ENCODE measurements around the gene ZBTB17.
A peak's percentile ranks its signal among the peaks of the same experiment; 100 is the strongest.
"Not testable (repeated sequence)": the region's sequence is repeated elsewhere in the genome, so short reads cannot be mapped to it uniquely, and the experiment has no call there.

Gene ZBTB17

GRCh38 chr1:16010837-16011236, 34.9 kb upstream of the ZBTB17 start:
- no peak for DNase-seq

GRCh38 chr1:16009678-16010077, 33.8 kb upstream of the ZBTB17 start:
- no peak for DNase-seq

GRCh38 chr1:16009030-16009460, 33.1 kb upstream of the ZBTB17 start:
- peak; percentile 14 for DNase-seq

- no peak for DNase-seq
These were observed 31.9 kb upstream of the ZBTB17 start for GRCh38 chr1:16007671-16008341.

GRCh38 chr1:16006552-16007485, 30.9 kb upstream of the ZBTB17 start:
- DNase-seq, result no peak

- DNase-seq, result no peak
These were observed 30.1 kb upstream of the ZBTB17 start for GRCh38 chr1:16006010-16006409.

GRCh38 chr1:16005597-16005996, 29.7 kb upstream of the ZBTB17 start:
- no peak for DNase-seq

GRCh38 chr1:16001274-16001673, 25.4 kb upstream of the ZBTB17 start:
- not testable (repeated sequence) for DNase-seq

- no peak for DNase-seq
These were observed 23.0 kb upstream of the ZBTB17 start for GRCh38 chr1:15998929-15999328.

- DNase-seq, result no peak
These were observed 21.9 kb upstream of the ZBTB17 start for GRCh38 chr1:15997637-15998280.

- no peak for DNase-seq
These were observed 21.2 kb upstream of the ZBTB17 start for GRCh38 chr1:15997076-15997585.

- DNase-seq, result peak; percentile 28
These were observed 18.9 kb upstream of the ZBTB17 start for GRCh38 chr1:15994590-15995351.

- DNase-seq, result no peak
These were observed 18.2 kb upstream of the ZBTB17 start for GRCh38 chr1:15994081-15994480.

GRCh38 chr1:15993666-15994065, 17.8 kb upstream of the ZBTB17 start:
- DNase-seq, result no peak

- DNase-seq, result no peak
These were observed 16.9 kb upstream of the ZBTB17 start for GRCh38 chr1:15992582-15993500.

- DNase-seq, result no peak
These were observed 16.3 kb upstream of the ZBTB17 start for GRCh38 chr1:15992187-15992553.

GRCh38 chr1:15991427-15992186, 15.7 kb upstream of the ZBTB17 start:
- DNase-seq, result no peak

GRCh38 chr1:15989776-15990175, 13.9 kb upstream of the ZBTB17 start:
- DNase-seq, result no peak

GRCh38 chr1:15988856-15989736, 13.2 kb upstream of the ZBTB17 start:
- no peak for DNase-seq
